Mesodermal cell (in vitro differentiated cells): ENCODE data around the gene CHST6.
"Not testable (repeated sequence)": the region's sequence is repeated elsewhere in the genome, so short reads cannot be mapped to it uniquely, and the experiment has no call there.

ENCODE experiments used
- H3K27ac ChIP-seq: 2 replicates; pipeline ENCODE4 v1.7.0; 2013; ENCODE audit warnings: mild to moderate bottlenecking, low read depth, low read length, moderate library complexity; ENCODE audit not compliant: severe bottlenecking
- H3K36me3 ChIP-seq: 2 replicates; pipeline ENCODE4 v1.7.1; 2013; ENCODE audit warnings: mild to moderate bottlenecking, low read length, moderate library complexity; ENCODE audit not compliant: control insufficient read depth, insufficient read depth
- H3K4me1 ChIP-seq: one replicate; pipeline ENCODE4 v1.7.1; 2013; ENCODE audit warnings: mild to moderate bottlenecking, low read length; ENCODE audit not compliant: insufficient read depth, control insufficient read depth, poor library complexity, severe bottlenecking
- H3K4me3 ChIP-seq: 2 replicates; pipeline ENCODE4 v1.7.0; 2013; ENCODE audit warnings: low read length, control low read depth, mild to moderate bottlenecking; ENCODE audit not compliant: insufficient read depth, poor library complexity, severe bottlenecking; ENCODE audit errors: extremely low read depth
- H3K9me3 ChIP-seq: 2 replicates; pipeline ENCODE4 v1.7.1; 2013; ENCODE audit warnings: mild to moderate bottlenecking, low read length, moderate library complexity; ENCODE audit not compliant: control insufficient read depth
- WGBS, 2 experiments: methylation state at CpG; one replicate each; pipeline ENCODE4 v1.1.5; 2013; ENCODE audit warnings: missing lambda C conversion rate in 2 of 2; ENCODE audit not compliant: insufficient coverage in 2 of 2; 5-methylcytosine and 5-hydroxymethylcytosine counted together

Gene CHST6

GRCh38 chr16:75475420-75475847 lies 19.8 kb downstream of the CHST6 start:
- WGBS, 2 experiments = 95 to 100% methylated on average over 2 of the region's 2 CpGs
- no peaks in the 10 kb centered on the region for H3K4me1 ChIP-seq
- H3K27ac ChIP-seq = no peak overlapping the region
- H3K9me3 ChIP-seq = no peaks in the 10 kb centered on the region
- H3K36me3 ChIP-seq = no peaks in the 10 kb centered on the region
- no peak overlapping the region for H3K4me3 ChIP-seq

DNA sequence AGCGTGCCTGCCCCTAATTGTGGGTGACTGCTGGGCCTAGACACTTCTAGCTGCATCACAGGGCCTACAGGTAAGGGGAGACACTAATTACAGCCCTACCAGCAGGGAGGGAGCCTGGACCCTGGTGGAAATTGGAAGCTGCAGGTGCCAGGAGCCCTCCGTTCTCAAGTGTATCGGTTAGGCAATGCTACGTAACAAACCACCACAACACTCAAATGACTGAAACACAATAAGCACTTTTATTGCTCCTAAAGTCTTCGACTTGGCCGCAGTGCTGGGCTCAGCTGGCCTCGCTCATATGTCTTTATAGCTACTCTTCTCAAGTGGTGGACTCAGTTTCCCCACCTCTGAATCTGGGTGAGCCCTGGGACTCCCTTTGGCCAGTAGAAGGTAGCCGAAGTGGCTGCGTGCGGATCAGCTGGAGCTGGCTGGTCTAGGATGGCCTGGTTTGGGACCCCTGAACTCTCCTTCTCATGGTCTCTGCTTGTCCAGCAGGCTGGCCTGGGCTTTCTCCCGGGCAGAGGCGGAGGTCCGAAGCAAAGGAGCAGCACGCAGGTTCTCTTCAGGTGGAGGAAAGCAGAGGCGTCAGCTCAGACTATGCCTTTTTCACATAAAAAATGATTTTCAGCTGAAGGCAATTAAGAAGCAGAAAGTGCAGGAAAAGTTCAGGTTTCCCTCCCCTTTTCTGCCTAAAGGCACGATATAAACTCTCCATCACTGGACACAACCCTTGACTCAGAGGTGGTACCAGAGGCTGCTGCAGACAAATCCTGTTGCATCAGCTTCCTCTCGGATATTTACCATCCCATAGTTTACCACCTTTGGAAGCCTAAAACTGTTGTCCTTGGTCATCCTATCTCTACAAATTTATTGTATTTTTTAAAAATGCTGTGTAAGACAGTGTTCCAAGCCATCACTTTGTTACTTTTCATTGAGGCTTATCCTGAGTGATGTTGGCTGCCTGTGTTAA lies 22.0 kb downstream of the CHST6 start:
- H3K4me1 ChIP-seq = no peaks in the 10 kb centered on the region
- no peak overlapping the region for H3K4me3 ChIP-seq
- H3K9me3 ChIP-seq = no peaks in the 10 kb centered on the region
- H3K36me3 ChIP-seq = no peaks in the 10 kb centered on the region
- no peak overlapping the region for H3K27ac ChIP-seq
- 95 to 96% methylated on average over 15 of the region's 17 CpGs for WGBS, 2 experiments

- H3K4me1 ChIP-seq = no peaks in the 10 kb centered on the region
- no peaks in the 10 kb centered on the region for H3K9me3 ChIP-seq
- no peak overlapping the region for H3K4me3 ChIP-seq
- H3K27ac ChIP-seq = no peak overlapping the region
- 34 to 47% methylated on average over 3 to 6 of the region's 10 CpGs for WGBS, 2 experiments
- H3K36me3 ChIP-seq = no peaks in the 10 kb centered on the region
These were observed 23.3 kb downstream of the CHST6 start for GRCh38 chr16:75471723-75472633.

DNA sequence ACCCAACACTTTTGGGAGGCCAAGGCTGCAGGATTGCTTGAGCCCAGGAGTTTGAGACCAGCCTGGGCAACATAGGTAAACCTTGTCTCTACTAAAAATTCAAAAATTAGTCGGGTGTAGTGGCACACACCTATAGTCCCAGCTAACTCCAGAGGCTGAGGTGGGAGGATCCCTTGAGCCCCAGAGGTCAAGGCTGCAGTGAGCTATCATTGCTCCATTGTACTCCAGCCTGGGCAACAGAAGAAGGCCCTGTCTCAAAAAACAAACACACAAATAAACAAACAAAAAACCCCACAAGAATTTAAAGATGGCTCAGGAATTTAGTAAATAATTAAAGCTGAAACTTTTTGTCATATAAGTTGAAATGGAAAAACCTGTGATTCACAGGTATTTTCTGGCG lies 28.5 kb downstream of the CHST6 start:
- H3K9me3 ChIP-seq = peaks cover 3% of the 10 kb centered on the region
- no peak overlapping the region for H3K27ac ChIP-seq
- 57 to 93% methylated on average over 1 to 2 of the region's 2 CpGs for WGBS, 2 experiments
- no peak overlapping the region for H3K4me3 ChIP-seq
- peaks cover 5% of the 10 kb centered on the region for H3K36me3 ChIP-seq
- H3K4me1 ChIP-seq = no peaks in the 10 kb centered on the region

- peak within 1 kb of the TSS; percentile 84 for H3K4me3 ChIP-seq
- 0% methylated on average over 45 to 82 of the region's 89 CpGs for WGBS, 2 experiments
- peak within 1 kb of the TSS; percentile 77 for H3K27ac ChIP-seq
- peaks cover 25% of the 10 kb centered on the region for H3K36me3 ChIP-seq
- no peaks in the 10 kb centered on the region for H3K4me1 ChIP-seq
- H3K9me3 ChIP-seq = peaks cover 3% of the 10 kb centered on the region
These were observed 30.9 kb downstream of the CHST6 start, which contains the start of gene TMEM170A for GRCh38 chr16:75464122-75464918. TMEM170A (minus strand) TSS chr16:75464689; CDS start chr16:75464600, 89 bp downstream.

DNA sequence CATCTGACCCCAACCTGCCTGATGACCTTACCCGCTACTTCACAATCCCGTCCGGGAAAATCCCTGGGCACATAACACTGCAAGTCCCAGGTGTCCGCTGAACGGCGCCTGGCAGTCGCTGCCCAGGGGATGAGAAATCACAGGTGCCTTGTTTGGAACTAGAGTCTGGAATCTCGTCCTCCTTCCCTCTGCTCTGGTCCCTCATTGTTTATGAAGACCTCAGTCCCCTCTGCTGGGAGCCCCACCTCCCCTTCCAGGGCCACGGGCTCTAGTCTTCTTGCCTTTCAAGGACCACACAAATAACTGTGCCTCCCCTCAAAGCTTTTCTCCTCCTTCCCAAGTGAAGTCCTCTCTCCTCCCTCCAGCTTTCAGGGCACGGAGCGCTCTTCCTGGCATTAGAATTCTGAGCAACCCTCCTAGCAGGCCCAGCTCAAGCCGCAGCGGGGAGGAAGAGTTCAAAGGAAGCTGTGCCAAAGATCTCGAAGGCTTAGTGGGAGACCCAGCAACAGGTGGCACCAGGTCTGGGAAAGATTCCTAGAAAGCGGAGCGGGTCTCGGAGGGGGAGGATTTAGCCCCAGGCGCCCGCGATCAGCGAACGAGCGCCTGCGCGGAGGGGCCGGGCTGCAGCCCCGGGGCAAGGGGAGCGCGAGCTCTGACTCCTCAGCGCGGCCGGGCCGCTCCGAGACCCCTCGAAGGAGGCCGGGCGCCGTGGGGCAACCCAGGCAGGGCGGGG lies 31.7 kb downstream of the CHST6 start:
- not testable (repeated sequence) for H3K4me1 ChIP-seq, H3K9me3 ChIP-seq
- H3K4me3 ChIP-seq = peak overlapping the region; percentile 84
- H3K36me3 ChIP-seq = peaks cover 25% of the 10 kb centered on the region
- WGBS, 2 experiments = 0 to 3% methylated on average over 18 to 36 of the region's 39 CpGs
- peak overlapping the region; percentile 77 for H3K27ac ChIP-seq

- WGBS, 2 experiments = 100% methylated on average over 1 to 2 of the region's 2 CpGs
- Histone ChIP-seq H3K27ac (no peak overlapping the region), H3K4me3 (peak overlapping the region; percentile 84), H3K36me3 (peaks cover 25% of the 10 kb centered on the region), H3K9me3 (peaks cover 3% of the 10 kb centered on the region), H3K4me1 (no peaks in the 10 kb centered on the region)
These were observed 32.4 kb downstream of the CHST6 start for GRCh38 chr16:75462806-75463205.

DNA sequence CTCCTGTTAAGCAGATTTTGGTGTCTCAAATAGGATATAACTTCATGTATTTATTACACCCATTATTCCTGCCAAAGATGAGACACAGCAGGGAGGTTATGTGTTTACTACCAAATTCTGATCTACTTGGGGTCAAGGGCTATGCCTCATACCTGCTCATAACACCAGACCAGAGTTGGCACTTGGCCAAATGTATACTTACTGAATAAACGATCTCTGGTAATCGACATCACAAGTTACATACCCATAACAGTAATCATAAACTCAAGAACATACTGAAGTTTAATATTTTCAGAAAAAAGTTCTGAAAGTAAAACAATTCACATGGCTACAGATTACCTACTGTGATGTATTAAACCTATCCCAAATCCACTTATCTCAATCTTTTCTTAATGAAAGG lies 33.7 kb downstream of the CHST6 start:
- 100% methylated on average over 1 of the region's 2 CpGs; no CpG with 5 or more reads in 1 of the 2 experiments for WGBS, 2 experiments
- H3K27ac ChIP-seq = no peak overlapping the region
- H3K36me3 ChIP-seq = peaks cover 28% of the 10 kb centered on the region
- H3K9me3 ChIP-seq = peaks cover 3% of the 10 kb centered on the region
- H3K4me1 ChIP-seq = no peaks in the 10 kb centered on the region
- H3K4me3 ChIP-seq = no peak overlapping the region

DNA sequence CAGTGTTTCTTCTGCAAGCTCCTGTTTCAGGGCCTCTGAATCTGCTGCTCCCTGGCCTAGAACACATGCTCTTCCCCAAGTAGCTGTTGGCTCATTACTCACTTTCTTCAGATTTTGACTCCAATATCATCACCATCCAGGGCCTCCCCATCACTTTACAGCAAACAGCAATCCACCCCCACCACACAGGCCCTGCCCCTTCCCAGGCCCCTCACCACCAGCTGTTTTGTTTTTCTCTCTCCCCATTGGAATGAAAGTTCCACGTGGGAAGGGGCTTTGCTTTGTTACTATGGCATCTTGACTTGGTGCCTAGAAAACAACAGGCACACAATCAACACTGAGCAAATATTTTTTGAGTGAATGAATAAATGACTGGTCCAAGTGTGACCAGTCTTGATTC lies 34.8 kb downstream of the CHST6 start:
- Histone ChIP-seq H3K36me3 (peaks cover 29% of the 10 kb centered on the region), H3K4me3 (no peak overlapping the region), H3K9me3 (peaks cover 3% of the 10 kb centered on the region), H3K27ac (no peak overlapping the region), H3K4me1 (no peaks in the 10 kb centered on the region)
- WGBS, 2 experiments = no CpG with 5 or more reads among the region's 1 CpG
